NOMO-1 (cell line): ENCODE results near the gene COL16A1.

Experiments
- DNase-seq, 2 experiments: peaks; one replicate each; lab custom pipeline; 2025; ENCODE audit not compliant: unreplicated experiment in 2 of 2; lab: John Stamatoyannopoulos, UW

COL16A1 gene

DNA sequence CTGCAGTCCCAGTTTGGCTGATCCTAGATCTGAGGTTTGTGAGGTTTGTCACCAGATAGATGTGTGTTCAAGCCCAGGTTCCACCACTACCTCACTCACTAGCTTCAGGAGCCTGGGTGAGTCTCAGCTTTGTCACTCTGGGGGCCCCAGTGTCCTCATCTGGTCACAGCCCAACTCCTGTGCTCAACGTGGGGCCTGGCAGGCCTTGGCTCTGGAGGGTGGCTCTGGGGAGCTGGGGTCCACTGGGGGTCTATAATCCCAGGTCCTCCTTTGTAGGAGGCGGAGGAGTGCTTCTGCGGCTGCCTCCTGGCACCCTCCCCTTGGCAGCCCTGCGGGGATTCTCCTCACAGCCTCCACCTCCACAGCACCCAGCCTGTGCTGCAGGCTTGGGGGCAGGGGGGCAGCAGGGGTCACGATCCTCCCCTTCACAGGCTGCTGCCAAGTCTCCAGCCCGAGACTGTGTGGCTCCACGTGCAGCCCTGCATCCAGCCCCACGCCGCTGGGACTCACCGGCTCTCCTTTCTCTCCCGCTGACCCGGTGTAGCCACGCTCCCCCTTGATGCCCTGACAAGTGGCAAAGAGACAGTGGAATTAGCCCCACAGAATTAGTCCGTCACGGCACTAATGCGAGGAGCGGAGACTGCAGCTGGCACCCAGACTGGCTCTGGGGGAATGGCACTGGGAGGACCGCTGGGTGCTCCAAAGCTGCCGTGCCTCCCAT, 36.6 kb downstream of the COL16A1 start:
- no peak for DNase-seq

DNA sequence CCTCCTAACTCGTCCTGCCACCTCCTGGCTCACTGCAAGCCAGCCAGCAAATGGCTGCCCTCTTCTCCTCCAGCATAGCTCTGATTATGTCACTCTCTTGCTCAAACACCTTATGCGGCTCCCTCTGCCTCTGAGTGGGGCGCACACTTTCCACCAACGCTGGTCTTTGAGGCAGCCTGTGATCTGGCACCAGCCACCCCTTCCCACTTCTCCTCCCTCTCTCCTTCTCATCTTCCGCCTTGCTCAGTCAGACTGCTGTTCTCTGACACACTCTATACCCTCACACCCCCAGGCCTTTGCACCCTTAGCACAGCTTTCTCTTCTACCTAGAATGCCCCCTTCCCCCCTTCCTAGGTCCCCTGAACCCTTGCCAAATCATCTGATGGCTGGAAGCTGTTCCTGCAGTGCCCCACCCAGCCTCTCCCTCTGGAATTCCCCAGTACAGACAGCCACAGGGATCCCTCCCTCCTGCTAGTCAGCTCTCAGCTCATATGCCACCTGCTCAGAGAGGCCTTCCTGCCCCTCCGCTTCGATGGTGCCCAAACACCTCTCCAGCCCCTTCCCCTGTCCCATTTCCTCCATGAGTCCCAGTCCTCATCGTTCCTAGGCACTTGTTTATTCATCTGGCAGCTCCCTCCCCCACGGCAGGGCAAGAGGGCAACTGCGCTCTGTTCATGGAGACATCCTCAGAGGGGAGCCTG, 37.4 kb downstream of the COL16A1 start:
- no peak for DNase-seq

DNA sequence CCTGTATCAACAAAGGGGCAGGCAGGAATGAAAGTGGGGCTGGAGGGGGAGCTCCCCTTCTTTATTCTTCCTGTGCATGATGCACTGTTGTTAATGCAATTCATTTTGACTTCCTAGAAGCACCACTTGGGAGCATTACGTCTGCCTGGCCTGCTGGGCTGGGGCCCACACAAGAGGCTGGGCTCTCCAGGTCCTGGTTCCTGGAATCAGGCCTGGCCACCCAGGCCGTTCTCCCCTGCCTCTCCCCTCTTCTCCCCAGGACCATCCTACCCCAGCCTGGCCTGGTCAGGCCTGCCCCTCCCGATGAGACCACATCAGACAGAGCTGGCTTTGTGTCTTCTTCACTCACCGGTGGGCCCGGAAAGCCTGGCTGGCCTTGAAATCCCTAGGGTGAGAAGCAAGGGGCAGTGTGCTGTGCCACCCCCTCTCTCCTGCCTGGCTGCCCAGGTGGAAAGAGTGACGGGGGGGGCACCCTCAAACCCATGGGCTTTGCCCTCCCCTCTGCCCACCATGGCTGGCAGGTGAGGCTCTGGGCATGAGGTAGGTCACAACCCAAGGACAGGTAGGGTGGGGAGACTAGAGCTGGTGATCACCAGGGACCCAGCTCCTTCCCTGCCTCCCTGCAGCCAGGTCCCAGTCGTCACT, 38.5 kb downstream of the COL16A1 start:
- DNase-seq: no peak

DNA sequence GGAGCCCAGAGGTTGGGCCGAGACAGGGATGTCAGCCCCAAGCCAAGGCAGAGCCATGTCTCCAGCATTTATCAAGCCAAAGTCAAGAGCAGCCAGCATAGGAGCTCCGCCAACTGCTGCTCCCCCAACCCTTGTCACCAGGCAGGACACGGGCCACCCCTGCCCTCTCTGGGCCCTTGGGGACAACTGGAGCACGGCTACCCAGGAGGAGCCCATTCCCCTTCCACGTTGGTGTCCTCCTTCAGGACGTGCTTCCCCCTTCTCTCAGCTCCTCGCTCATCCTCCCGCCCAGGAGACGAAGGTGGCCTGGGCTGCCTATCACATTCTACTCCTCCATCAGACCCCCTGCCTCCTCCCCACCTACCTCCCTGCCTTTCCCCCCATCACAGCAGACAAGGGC, 39.3 kb downstream of the COL16A1 start:
- DNase-seq: no peak

DNA sequence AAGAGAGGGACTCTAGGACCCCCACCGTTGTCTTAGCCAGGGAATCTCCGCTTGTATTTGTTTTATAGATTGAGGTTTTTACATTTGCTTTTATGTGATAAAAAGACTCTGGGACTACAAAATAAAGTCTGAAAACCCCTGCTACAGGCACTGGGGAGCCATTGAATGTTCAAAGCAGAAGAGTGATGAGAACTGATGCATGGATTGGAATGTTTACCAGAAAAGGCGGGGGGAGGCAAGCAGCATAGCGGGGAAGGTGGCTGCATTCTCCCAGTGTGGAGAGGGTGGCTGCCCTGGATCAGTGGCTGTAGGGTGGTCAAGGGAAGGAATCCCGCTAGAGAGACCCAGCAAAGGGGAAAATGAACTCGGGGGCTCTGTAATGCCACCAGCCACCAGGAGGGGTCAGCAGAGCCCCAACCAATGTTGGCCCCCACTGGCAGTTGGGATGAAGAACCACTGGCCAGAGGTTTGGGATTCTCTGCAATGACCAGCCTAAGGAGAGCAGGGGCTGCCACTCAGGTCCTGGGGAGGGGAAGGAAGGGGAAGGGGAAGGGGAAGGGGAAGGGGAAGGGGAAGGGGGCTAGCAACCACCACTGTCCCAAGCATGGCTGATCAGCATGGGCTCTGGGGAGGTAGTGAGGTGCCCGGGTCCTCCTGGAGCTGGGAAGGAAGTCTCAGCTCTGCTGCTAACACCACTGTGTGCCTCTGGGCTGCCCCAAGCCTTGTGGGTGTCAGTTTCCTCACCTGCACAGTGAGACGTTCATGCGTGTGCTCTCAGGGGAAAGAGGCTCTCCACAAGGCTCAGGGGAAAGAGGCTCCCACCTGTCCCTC, 40.0 kb downstream of the COL16A1 start:
- peak in 1 of 2 experiments; percentile 9 for DNase-seq

DNA sequence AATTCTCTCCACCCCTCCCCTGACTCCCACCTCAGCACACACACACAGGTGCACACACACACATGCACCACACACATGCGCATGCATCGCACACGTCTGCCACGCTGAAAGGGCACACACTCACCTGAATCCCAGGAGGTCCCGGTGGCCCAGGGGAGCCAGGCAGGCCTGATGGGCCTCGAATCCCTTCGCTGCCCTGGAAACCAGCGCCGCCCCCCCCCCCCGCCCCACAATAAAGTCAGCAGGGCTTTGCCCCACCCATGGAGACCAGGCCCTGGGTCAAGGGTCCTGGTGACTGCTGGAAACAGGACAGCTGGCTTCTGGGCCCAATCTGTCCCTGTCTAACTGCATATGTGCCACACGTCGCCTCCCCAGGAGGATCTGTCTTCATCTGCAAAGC, 41.4 kb downstream of the COL16A1 start:
- no peak for DNase-seq

DNA sequence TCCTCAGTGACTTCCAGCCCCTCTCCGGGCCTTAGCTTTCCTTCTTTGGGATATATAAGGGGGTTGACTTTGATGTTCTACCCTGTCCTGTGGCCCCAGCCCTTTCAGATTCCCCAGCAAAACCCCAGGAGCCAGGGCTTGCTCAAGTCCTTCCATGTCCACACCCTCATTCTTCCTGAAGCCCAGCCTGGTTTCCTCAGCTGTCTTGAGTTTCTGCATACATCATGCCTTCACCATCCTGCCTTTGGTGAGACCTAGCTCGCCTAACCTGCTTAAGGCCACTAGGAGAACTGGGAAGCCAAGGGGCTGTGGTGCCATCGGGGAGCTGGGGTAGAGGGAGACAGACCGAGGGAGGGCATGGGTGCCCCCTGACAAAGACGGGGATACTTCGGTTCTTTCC, 42.0 kb downstream of the COL16A1 start:
- DNase-seq: no peak

DNA sequence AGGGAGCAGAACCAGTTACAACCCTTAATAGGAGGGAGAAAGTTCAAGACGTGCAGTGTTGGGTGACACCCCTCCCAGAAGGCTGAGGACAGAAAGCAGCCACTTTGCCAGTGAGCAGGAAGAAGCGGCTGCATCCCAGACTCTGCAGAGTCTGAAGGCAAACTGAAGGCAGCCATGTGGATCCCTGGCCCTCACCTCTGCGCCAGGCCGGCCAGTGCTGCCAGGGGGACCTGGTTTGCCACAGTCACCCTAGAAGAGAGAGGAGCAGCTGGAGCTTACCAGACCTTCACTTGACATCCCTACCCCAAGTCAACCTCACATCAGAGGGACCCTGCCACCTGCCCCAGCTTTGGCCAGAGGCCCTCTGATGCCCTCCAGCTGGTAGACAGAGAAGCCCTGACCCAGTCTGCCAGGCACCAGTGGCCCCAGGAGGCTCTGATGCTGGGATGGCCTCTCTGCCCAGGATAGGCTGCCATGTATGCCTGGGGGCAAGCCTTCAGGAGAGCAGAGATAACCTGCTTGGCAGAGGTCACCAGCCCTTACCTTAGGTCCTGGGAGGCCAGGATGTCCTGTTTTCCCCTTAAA, 42.9 kb downstream of the COL16A1 start:
- DNase-seq: no peak

DNA sequence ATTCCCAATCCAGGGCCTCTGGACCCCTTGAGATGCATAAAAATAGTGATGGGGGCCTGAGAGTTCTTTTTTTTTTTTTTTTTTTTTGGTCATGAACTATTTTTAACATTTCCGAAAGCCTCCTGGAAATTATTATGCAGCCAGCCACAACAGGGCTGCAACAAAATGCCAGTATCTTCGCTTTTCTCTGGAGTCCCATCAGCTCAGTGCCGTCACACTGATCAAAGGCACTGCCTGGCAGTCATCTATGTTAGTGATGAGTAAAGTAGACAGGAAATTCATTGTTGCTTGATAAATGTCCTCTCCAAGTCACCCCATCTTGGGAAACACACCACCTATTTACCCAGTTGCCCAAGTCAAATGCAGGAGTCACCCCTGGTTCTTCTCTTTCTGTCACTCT, 43.9 kb downstream of the COL16A1 start:
- no peak for DNase-seq

DNA sequence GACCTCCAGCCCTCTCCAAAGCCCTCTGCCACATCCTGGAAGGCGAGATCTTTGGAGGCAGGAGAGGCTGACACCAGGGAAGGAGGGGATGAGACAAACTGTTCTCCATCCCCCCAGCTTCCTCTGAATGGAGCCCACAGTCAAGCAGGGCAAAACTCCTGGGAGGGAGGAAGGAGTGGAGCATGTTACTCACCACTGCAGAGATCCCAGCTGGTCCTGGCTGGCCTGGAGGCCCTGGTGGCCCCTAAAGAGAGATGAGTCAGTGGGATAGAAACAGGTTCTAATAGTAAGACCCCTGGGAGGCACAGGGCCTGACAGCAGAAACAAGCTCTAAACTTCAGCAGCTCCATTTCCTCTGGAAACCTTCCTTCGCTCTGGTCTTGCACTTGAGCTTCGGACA, 45.1 kb downstream of the COL16A1 start:
- no peak for DNase-seq

DNA sequence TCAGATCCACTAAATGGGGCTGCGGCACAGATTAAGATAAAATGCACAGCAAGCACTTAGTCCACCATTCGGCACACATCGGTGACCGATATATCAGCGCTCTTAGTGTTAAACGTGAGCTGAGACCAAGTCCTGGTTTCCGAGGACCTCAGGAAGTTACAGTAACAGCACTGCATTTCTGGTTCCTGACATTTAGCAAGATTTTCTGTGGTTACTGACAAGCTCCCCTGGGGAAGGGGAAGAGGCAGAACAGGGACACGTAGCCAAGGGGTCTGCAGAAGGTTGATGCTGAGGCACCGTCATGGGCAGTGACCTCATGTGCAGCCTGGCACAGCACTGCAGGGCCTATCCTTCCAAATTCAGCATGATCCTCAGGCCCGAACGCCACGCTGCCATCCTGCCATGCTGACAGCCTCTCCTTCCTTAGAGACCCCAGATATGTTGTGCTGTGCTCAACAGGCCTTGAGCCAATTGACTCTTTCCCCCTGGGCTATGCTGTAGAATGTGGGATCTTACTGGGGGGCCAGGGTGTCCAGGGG, 45.8 kb downstream of the COL16A1 start:
- no peak for DNase-seq

DNA sequence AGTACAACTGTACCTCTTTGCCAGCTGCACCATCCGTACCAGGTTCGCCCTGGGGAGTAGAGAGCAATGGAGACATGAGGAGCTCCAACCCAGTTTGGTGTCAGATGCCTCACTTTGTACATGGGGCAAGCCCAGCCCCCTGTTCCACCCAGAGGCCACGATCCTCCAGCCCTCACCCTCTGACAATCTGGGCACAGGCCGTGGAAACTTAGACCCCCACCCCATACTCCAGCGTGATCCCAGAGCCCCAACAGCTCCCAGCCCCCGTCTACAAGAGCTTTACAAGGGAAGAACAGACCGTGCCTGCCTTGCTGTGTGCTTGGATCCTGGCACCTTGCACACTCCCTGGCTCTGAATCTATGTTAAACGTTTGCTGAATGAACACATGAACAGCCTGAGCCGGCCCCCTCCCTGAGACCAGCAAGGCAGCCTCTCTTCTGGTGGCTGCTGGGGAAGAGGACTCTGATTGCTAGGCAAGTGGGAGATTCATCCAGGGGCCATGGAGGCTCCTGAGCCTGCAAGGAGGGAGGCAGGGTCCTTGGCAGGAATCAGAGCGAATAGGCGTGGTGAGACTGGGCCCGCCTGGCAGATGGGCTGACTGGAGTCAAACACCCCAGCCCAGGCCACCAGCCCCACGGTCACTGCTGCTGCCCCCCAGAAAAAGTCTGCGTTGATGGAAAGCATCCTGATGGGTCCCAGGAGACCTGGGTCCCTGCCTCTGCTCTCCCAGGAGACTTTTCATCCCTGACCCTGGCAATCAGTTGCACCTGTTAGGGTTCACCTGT, 46.6 kb downstream of the COL16A1 start:
- no peak for DNase-seq

DNA sequence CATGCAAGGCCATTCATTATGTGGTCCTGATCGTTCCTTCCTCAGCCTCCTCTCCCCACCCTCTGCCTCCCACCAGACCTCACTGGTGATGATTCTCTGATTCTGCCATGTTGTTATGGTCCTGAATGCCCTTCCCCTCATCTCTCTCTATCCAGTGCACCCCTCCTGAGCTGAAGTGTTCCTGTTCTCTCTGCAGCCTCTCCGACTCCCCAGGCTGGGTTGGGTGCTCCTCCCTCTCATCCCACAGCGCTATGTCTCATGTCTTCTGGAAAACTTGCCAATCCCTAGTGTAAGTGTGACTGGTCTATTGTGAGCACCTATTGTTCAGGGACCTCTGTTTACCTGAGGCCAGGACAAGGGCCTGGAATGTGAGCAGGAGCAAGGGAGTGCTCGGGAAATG, 48.1 kb downstream of the COL16A1 start:
- DNase-seq: no peak

DNA sequence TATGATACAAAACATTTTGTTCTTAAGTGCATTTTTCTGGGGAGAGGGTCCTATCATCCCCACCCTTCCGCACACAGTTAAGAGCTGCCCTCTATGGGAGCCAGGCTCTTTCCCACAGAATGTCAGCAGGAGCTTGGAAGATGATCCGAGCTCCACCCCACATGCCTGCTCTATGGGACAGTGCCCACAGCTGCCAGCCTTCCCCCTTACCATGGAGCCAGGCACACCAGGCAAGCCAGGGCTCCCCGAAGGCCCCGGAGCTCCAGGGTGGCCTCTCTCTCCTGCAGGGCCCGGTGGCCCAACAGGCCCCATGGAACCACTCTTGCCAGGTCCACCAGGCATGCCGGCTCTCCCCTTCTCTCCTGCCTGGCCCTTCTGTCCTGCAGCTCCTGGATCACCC, 48.7 kb downstream of the COL16A1 start:
- DNase-seq: no peak

DNA sequence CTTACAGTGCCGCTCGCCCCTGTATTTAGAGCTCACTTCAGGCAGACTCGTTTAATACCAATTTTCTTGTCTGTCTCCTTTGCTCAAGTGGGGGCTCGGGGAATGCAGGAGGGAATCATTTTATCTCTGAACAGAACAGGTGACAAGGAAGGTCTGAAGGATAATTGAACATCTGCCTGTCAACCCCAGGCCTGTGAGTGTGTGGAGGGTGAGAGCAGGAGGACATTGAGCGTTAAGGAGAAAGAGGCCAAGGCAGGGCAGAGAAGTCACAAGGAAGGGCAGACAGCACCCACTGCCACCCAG, 49.4 kb downstream of the COL16A1 start:
- no peak for DNase-seq

DNA sequence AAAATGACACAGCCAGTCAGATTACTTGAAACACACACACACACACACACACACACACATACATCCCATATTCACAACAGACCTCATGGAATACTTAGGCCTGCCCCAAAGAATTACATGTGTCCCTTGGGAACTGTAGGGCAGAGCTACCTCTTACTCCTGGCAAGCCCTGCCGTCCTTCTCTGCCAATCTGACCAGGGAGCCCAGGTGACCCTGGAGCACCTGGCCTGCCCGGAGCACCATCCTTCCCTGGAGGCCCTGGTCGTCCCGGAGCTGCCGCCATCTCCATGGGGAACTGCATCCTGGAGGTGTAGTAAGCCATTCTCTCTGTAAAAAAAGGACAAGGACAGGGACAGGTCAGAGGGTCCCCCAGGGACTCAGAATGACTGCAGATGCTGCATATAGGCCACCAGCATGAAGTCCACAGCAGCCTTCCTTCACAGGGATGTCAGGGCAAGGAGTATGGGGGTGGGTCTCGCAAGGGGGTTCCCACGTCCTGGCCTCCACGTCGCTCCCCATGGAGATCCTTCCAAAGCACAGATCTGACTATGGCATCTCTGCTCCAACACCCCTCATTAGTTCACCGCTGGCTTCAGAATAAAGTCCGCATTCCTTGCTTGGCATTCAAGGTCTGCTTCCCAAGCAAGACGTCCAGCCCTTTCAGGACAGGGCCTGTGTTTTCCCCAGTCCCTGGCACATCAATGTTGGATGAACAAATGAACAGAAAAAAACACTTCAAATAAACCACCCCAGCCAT, 49.9 kb downstream of the COL16A1 start:
- DNase-seq: no peak

DNA sequence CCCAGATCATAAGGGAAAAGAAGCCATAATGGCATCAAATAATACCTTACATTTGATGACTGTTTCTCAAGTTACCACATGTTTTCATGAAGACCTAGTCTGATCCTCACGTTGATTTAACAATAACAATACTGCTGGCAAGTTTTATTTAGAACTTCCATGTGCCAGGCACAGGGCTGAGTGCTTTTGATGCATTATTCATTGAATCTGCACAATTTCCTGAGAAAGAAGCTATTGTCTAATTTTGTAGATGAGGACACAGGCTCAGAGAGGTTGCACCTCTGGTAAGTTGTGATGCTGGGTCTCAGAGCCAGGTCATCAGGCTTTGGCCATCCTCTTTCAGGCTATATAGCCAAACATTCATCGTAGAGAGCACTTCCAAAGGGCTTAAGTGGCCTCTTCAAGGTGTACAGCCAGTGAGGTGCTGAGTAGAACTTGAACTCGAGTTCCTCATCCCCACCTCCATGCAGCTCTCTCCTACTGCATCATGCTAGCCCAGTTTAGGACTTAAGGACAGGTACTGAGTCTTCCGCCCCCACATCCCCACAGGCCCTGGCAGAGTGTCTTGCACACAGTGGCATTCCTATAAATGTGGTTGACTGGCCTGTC, 50.8 kb downstream of the COL16A1 start:
- no peak for DNase-seq

DNA sequence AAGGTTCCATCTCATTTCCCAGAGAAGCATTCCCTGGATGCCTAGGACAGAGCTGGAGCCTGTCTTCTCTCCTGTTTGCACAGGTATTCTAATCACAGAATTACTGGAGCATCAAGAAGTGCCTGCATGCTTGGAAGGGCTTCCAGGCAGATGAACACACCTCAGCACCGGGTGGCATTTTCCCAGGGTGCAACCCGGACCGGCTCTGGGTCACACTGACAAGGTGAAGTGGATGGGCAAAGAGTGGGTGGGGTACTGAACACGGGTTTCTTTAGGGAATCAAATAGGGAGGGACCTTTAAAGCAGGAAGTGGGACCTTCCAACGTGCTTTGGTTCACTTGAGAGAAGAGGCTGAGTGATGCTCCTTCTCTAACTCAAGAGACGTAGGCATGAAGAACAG, 52.1 kb downstream of the COL16A1 start:
- DNase-seq: no peak

DNA sequence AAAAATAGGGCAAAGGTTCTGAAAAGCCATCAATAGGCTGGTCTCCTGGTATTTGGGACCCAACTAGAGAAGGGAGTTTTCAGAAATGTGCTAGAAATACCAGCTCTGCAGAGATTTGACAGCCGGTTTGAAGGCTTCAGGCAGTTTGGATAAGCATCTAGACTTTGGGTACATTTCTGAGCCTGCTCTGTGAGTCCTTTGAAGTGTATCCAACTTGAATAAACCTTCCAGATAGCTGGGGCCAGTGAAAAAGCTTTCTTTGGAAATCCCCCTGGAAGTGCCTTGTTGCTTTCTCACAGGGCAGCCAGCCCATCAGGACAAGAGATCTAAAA, 52.8 kb downstream of the COL16A1 start:
- no peak for DNase-seq
